ENCODE results near the gene DCAF4. TPM values are rescaled to one million over a fixed set of nuclear protein-coding genes. Genes with fewer than 3 reads are reported as not detected.

DCAF4 gene
- total RNA-seq, 4 donors from 2014 or later: 7.9 to 211 (median 22.8) TPM

DNA sequence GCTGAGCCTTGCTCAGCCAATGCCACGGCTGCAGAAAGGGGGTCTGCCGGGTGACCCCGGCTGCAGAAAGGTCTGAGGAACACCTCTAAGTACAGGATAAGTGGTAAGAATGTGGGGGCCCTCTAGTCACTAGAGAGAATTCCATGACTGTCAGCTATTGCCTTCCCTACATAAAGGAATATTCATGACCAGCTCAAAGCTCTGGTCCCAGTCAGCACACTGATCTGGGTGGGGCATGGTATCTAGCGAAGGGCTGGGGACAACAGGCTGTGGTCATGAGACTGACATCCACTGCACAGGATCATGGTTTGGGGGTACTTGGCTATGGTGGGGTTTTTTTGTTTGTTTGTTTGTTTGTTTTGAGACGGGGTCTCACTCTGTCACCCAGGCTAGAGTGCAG lies 42.1 kb downstream of the DCAF4 start:
- no peaks in the 10 kb centered on the region for H3K27me3 ChIP-seq
- H3K4me3 ChIP-seq: no peak overlapping the region
- DNase-seq: no peak
- no peak for TF ChIP-seq POLR2AphosphoS5 (IDR thresholded peaks at IDR 0.05)
- TF ChIP-seq, protein P1, sequence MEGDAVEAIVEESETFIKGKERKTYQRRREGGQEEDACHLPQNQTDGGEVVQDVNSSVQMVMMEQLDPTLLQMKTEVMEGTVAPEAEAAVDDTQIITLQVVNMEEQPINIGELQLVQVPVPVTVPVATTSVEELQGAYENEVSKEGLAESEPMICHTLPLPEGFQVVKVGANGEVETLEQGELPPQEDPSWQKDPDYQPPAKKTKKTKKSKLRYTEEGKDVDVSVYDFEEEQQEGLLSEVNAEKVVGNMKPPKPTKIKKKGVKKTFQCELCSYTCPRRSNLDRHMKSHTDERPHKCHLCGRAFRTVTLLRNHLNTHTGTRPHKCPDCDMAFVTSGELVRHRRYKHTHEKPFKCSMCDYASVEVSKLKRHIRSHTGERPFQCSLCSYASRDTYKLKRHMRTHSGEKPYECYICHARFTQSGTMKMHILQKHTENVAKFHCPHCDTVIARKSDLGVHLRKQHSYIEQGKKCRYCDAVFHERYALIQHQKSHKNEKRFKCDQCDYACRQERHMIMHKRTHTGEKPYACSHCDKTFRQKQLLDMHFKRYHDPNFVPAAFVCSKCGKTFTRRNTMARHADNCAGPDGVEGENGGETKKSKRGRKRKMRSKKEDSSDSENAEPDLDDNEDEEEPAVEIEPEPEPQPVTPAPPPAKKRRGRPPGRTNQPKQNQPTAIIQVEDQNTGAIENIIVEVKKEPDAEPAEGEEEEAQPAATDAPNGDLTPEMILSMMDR (IDR thresholded peaks at IDR 0.05): no peak
- TF ChIP-seq EP300 (IDR thresholded peaks at IDR 0.05; ENCODE audit: low read depth): no peak
- TF ChIP-seq POLR2A (IDR thresholded peaks at IDR 0.05): no peak
- peaks cover 0 to 21% (median 6%) of the 10 kb centered on the region in 4 donors for H3K36me3 ChIP-seq
- no peak overlapping the region for H3K27ac ChIP-seq
- H3K9me3 ChIP-seq: no peaks in the 10 kb centered on the region
- no peaks in the 10 kb centered on the region for H3K4me1 ChIP-seq
- WGBS, 2 donors (ENCODE audit: low coverage in 1 of 2): 100% methylated on average over 5 of the region's 5 CpGs; no CpG with 5 or more reads in 1 of the 2 donors
- in situ Hi-C loops (cut with MboI; ENCODE audit: low pct_ligation_motif_present in 1 of 4, low pct_unique_long_range_greater_than_20kb in 1 of 4, low sequenced_read_pairs in 3 of 4) (no loop called here), intact Hi-C loops (cut with DNase I; ENCODE audit: low total_unique reads) (no loop called here)

DNA sequence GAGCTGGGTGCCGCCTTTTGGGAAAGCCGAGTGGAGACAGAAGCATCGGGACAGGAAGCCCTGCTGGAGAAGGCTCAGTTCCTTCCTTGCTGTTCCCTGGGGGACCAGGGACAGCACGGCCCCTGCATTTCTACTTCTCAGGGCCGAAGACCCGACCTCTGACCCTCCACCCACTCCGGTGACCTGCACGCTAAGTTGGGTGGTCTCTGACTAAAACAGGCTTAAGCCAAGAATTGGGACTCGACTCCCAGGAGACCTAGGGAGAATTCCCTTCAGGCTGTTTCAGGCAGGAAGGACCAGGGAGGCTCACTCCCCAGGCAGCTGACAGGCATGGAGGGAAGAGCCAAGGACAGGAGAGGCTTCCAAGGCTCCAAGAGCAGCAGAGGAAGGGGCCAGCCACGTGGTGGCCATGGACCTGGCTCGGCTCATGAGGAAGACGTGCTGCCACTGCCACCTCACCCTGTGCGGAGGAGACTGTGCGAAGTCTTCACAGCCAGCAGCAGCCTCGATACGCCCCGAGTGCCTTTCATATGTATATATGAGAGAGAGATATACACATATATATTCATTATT lies 43.9 kb downstream of the DCAF4 start:
- Histone ChIP-seq H3K9me3 (no peaks in the 10 kb centered on the region), H3K4me1 (no peaks in the 10 kb centered on the region), H3K27me3 (no peaks in the 10 kb centered on the region), H3K36me3 (peaks cover 0 to 38% (median 15%) of the 10 kb centered on the region in 4 donors), H3K27ac (no peak overlapping the region), H3K4me3 (no peak overlapping the region)
- in situ Hi-C loops (cut with MboI; ENCODE audit: low pct_ligation_motif_present in 1 of 4, low pct_unique_long_range_greater_than_20kb in 1 of 4, low sequenced_read_pairs in 3 of 4): no loop called here
- WGBS, 2 donors (ENCODE audit: low coverage in 1 of 2): 83 to 97% methylated on average over 5 to 17 of the region's 17 CpGs
- DNase-seq: no peak
- no peak for TF ChIP-seq POLR2A (IDR thresholded peaks at IDR 0.05)
- TF ChIP-seq EP300 (IDR thresholded peaks at IDR 0.05; ENCODE audit: low read depth): no peak
- no peak for TF ChIP-seq POLR2AphosphoS5 (IDR thresholded peaks at IDR 0.05)
- intact Hi-C loops (cut with DNase I; ENCODE audit: low total_unique reads): no loop called here

DNA sequence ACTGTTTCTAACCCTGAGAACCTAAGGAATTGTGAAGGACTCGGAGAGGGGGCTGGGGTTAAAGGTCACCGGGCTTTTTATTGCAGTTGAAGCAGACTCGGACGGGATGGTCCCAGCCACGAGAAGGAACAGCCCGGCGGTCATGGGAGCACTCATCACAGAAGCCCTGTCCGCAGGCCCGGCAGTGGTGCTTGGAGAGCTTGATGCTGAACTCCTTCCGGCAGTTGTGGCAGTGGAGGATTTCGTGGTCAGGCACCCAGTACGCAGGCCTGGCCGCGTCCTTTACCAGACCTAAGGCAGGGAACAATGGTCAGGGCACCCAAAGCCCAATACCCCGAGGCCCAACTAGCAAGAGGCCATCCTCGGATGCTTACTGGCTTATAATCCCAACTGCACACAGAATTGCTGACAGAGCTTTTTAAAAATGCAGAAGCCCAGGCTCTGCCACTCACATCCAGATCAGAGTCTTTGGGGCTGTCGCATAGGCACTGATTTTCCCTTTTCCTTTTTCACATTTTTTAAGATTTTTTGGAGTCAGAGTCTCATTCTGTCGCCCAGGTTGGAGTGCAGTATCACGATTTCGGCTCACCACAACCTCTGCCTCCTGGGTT lies 44.7 kb downstream of the DCAF4 start:
- no peaks in the 10 kb centered on the region for H3K9me3 ChIP-seq
- H3K27ac ChIP-seq: no peak overlapping the region
- TF ChIP-seq POLR2A (IDR thresholded peaks at IDR 0.05) (no peak), POLR2AphosphoS5 (IDR thresholded peaks at IDR 0.05) (no peak), EP300 (IDR thresholded peaks at IDR 0.05; ENCODE audit: low read depth) (no peak)
- TF ChIP-seq, protein P1 (IDR thresholded peaks at IDR 0.05): no peak
- WGBS, 2 donors (ENCODE audit: low coverage in 1 of 2): 91% methylated on average over 20 of the region's 20 CpGs; no CpG with 5 or more reads in 1 of the 2 donors
- in situ Hi-C loops (cut with MboI; ENCODE audit: low pct_ligation_motif_present in 1 of 4, low pct_unique_long_range_greater_than_20kb in 1 of 4, low sequenced_read_pairs in 3 of 4) (no loop called here), intact Hi-C loops (cut with DNase I; ENCODE audit: low total_unique reads) (no loop called here)
- H3K36me3 ChIP-seq: peaks cover 0 to 45% (median 19%) of the 10 kb centered on the region in 4 donors
- DNase-seq: no peak
- no peak overlapping the region for H3K4me3 ChIP-seq
- H3K4me1 ChIP-seq: no peaks in the 10 kb centered on the region
- no peaks in the 10 kb centered on the region for H3K27me3 ChIP-seq

DNA sequence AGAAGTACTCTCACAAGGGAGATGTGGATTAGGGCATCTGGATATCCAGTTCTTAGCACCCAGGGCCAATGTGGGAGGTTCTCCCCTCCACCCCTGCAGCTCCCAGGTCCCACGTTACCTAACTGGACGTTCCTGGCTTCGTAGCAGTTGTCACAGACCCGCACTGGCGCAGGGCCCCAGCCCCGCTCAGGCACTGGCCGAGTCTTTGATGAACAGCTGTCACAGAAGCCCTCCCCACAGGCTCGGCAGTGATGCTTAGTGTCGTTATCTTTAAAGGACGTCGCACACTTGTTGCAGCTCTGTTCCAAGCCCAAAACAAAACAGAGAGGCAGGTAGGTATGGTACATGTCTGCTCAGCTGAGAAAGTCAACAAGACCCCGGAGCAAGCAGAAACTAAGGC lies 48.4 kb downstream of the DCAF4 start:
- H3K4me3 ChIP-seq: no peak overlapping the region
- intact Hi-C loops (cut with DNase I; ENCODE audit: low total_unique reads): no loop called here

More for the DNA sequence above, 48.4 kb downstream of the DCAF4 start:
- no peaks in the 10 kb centered on the region for H3K27me3 ChIP-seq
- in situ Hi-C loops (cut with MboI; ENCODE audit: low pct_ligation_motif_present in 1 of 4, low pct_unique_long_range_greater_than_20kb in 1 of 4, low sequenced_read_pairs in 3 of 4): no loop called here
- DNase-seq: no peak
- H3K27ac ChIP-seq: no peak overlapping the region
- no peaks in the 10 kb centered on the region for H3K4me1 ChIP-seq
- 90 to 100% methylated on average over 1 to 12 of the region's 12 CpGs for WGBS, 2 donors (ENCODE audit: low coverage in 1 of 2)
- H3K36me3 ChIP-seq: peaks cover 0 to 53% (median 26%) of the 10 kb centered on the region in 4 donors
- TF ChIP-seq POLR2A (IDR thresholded peaks at IDR 0.05): no peak
- TF ChIP-seq POLR2AphosphoS5 (IDR thresholded peaks at IDR 0.05): no peak
- TF ChIP-seq EP300 (IDR thresholded peaks at IDR 0.05; ENCODE audit: low read depth): no peak
- TF ChIP-seq, protein P1 (IDR thresholded peaks at IDR 0.05): no peak
- H3K9me3 ChIP-seq: no peaks in the 10 kb centered on the region
